GM23338 (cell line): ENCODE data around the gene DOCK3. TPM values are rescaled to one million over a fixed set of nuclear protein-coding genes. Genes with fewer than 3 reads are reported as not detected.

ENCODE experiments used
- ATAC-seq: fragments of 200-7000 bp; cut with Tn5 transposase; 3 replicates; pipeline ENCODE4 v1.9.1; 2020
- DNase-seq: peaks from one replicate; pipeline ENCODE4 v3.0.0-alpha.2; 2015; ENCODE audit warnings: low spot score
- H2AFZ ChIP-seq: fragments of 200-600 bp; sonication (generic); 2 replicates; pipeline ENCODE4 v1.8.0; 2016; ENCODE audit warnings: antibody characterized with exemption, mild to moderate bottlenecking, moderate library complexity
- H3F3A ChIP-seq: fragments of 200-600 bp; sonication (generic); replicated peaks from 2 replicates; pipeline ENCODE4 v1.8.0; 2017; ENCODE audit warnings: antibody characterized with exemption, mixed run types, low read depth
- H3K27ac ChIP-seq: fragments of 200-600 bp; sonication (generic); 2 replicates; pipeline ENCODE4 v1.6.1; 2016; ENCODE audit warnings: low read depth
- H3K27me3 ChIP-seq: fragments of 200-600 bp; sonication (generic); 2 replicates; pipeline ENCODE4 v1.8.0; 2016; ENCODE audit warnings: mild to moderate bottlenecking, mixed run types, moderate library complexity; ENCODE audit not compliant: insufficient read depth
- H3K36me3 ChIP-seq: fragments of 200-600 bp; sonication (generic); 2 replicates; pipeline ENCODE4 v1.8.0; 2016; ENCODE audit warnings: mild to moderate bottlenecking; ENCODE audit not compliant: insufficient read depth
- H3K4me1 ChIP-seq: fragments of 200-600 bp; sonication (generic); 2 replicates; pipeline ENCODE4 v1.8.0; 2016; ENCODE audit warnings: mild to moderate bottlenecking, moderate library complexity; ENCODE audit not compliant: insufficient read depth
- H3K4me2 ChIP-seq: fragments of 200-600 bp; sonication (generic); 2 replicates; pipeline ENCODE4 v1.7.1; 2017; ENCODE audit warnings: mixed run types
- H3K4me3 ChIP-seq: fragments of 200-600 bp; sonication (generic); 2 replicates; pipeline ENCODE4 v1.6.1; 2016; ENCODE audit warnings: mixed run types
- H3K79me2 ChIP-seq: fragments of 200-600 bp; sonication (generic); replicated peaks from 2 replicates; pipeline ENCODE4 v1.8.0; 2017; ENCODE audit warnings: mild to moderate bottlenecking; ENCODE audit not compliant: insufficient read depth
- H3K9me2 ChIP-seq: fragments of 200-600 bp; sonication (generic); 2 replicates; pipeline ENCODE4 v1.8.0; 2017; ENCODE audit not compliant: insufficient read depth
- H4K20me1 ChIP-seq: fragments of 200-600 bp; sonication (generic); replicated peaks from 2 replicates; pipeline ENCODE4 v1.8.0; 2017; ENCODE audit warnings: mild to moderate bottlenecking; ENCODE audit not compliant: insufficient read depth
- H3K27ac Mint-ChIP-seq: 2 replicates; pipeline ENCODE4 v1.8.0; 2020; ENCODE audit warnings: inconsistent platforms, mild to moderate bottlenecking, moderate library complexity, mixed read lengths
- H3K27me3 Mint-ChIP-seq: 3 replicates; pipeline ENCODE4 v1.8.0; 2022; ENCODE audit warnings: low read depth, mild to moderate bottlenecking, moderate library complexity, mixed read lengths, inconsistent platforms; ENCODE audit not compliant: insufficient read depth, poor library complexity
- H3K36me3 Mint-ChIP-seq: 3 replicates; pipeline ENCODE4 v1.8.0; 2021; ENCODE audit warnings: low read depth, mild to moderate bottlenecking, inconsistent platforms, moderate library complexity, mixed read lengths
- H3K4me1 Mint-ChIP-seq: 3 replicates; pipeline ENCODE4 v1.8.0; 2020; ENCODE audit warnings: mild to moderate bottlenecking, inconsistent platforms, mixed read lengths
- H3K4me3 Mint-ChIP-seq: 3 replicates; pipeline ENCODE4 v1.8.0; 2021; ENCODE audit warnings: moderate library complexity, mild to moderate bottlenecking, inconsistent platforms, mixed read lengths
- H3K9me3 Mint-ChIP-seq: 3 replicates; pipeline ENCODE4 v1.8.0; 2020; ENCODE audit warnings: moderate library complexity, mild to moderate bottlenecking, inconsistent platforms, mixed read lengths
- CREB1 ChIP-seq: fragments of 250-450 bp; sonication (Bioruptor Pico); IDR thresholded peaks from 2 replicates; pipeline ENCODE4 v1.5.0; 2020; ENCODE audit warnings: low read depth, mild to moderate bottlenecking, moderate library complexity
- EZH2phosphoT487 ChIP-seq: fragments of 200-600 bp; sonication (generic); IDR thresholded peaks from one replicate; pipeline ENCODE4 v1.8.1; 2018; ENCODE audit warnings: antibody characterized with exemption; ENCODE audit not compliant: unreplicated experiment
- JUNB ChIP-seq: IDR thresholded peaks from one replicate; pipeline ENCODE4 v1.6.1; 2016; ENCODE audit warnings: antibody characterized with exemption; ENCODE audit not compliant: unreplicated experiment
- NANOG ChIP-seq: IDR thresholded peaks from 2 replicates; pipeline ENCODE4 v1.6.1; 2016; ENCODE audit warnings: antibody characterized with exemption, borderline replicate concordance
- POLR2AphosphoS5 ChIP-seq: IDR thresholded peaks from 2 replicates; pipeline ENCODE4 v1.6.1; 2016; ENCODE audit warnings: antibody characterized with exemption, low read depth
- STAT1 ChIP-seq: IDR thresholded peaks from one replicate; pipeline ENCODE4 v1.6.1; 2016; ENCODE audit warnings: antibody characterized with exemption; ENCODE audit not compliant: unreplicated experiment
- ZNF114 ChIP-seq: fragments of 250-450 bp; sonication (Bioruptor Pico); IDR thresholded peaks from 2 replicates; pipeline ENCODE4 v1.5.0; 2020; ENCODE audit warnings: mild to moderate bottlenecking, moderate library complexity
- ZNF331 ChIP-seq: fragments of 250-450 bp; sonication (Bioruptor Pico); IDR thresholded peaks from 2 replicates; pipeline ENCODE4 v1.5.0; 2020; ENCODE audit warnings: low read depth, mild to moderate bottlenecking, moderate library complexity
- polyA plus RNA-seq: library from polyadenylated mRNA; unstranded; fragments of >200 nt; fragmentation: Nextera tagmentation; extraction: Ambion mirVana; gene quantifications from 2 replicates; pipeline ENCODE4 v1.2.1, GENCODE V29; 2016
- total RNA-seq: library from RNA; depleted of rRNA; stranded (reverse); fragments of >200 nt; shearing (Covaris generic); gene quantifications from 2 replicates; pipeline ENCODE4 v1.2.3, GENCODE V29; 2014
- TF ChIP-seq, protein P1 (sequence below): IDR thresholded peaks from 2 replicates; pipeline ENCODE4 v1.6.1; 2016; ENCODE audit warnings: antibody characterized with exemption
- TF ChIP-seq, protein P2 (sequence below), 2 experiments: fragments of 200-600 bp in 1 of 2; sonication (generic) in 1 of 2; conservative IDR thresholded peaks; 2 replicates each; pipeline versions ENCODE4 v1.5.1 to v1.6.1; 2016 to 2017; ENCODE audit warnings: antibody characterized with exemption in 2 of 2, low read depth in 2 of 2, mild to moderate bottlenecking in 2 of 2, moderate library complexity in 1 of 2

DOCK3 gene
- total and polyA plus RNA-seq, 2 experiments from 2014 or later = 2.4 to 5.6 TPM

DNA sequence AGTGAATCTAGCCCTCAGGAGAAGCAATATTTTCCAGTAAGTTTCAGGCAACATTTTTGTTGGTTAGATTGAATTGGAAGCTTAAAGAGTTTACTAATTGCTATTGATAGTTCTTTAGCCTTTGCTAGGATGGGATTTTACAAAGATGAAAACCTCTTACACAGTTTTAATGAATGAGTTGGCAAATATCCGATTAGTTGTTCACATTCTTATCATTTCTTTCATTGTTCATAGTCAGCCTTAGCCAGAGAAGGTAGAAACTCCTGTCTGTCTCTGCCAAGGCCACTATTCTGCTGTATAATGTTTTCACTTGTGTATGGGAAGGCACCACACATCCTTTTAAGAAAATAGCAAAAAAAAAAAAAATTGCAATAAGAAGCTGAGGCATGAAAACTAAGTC, 488.3 kb downstream of the DOCK3 start:
- no peak overlapping the region for H3K27ac Mint-ChIP-seq
- peaks cover 3% of the 10 kb centered on the region for H3K27me3 Mint-ChIP-seq
- no peaks in the 10 kb centered on the region for H3K9me2 ChIP-seq
- DNase-seq = no peak
- H3K4me1 Mint-ChIP-seq = no peaks in the 10 kb centered on the region
- H3F3A ChIP-seq = no peaks in the 10 kb centered on the region
- ATAC-seq = no peak
- H3K4me3 Mint-ChIP-seq = no peak overlapping the region
- H3K4me3 ChIP-seq = no peak overlapping the region
- no peaks in the 10 kb centered on the region for H3K79me2 ChIP-seq
- H3K36me3 Mint-ChIP-seq = no peaks in the 10 kb centered on the region
- no peaks in the 10 kb centered on the region for H3K4me1 ChIP-seq
- H3K9me3 Mint-ChIP-seq = 0 out of 3 replicates have a peak, but pooled peaks cover under 1% of the 10 kb centered on the region
- TF ChIP-seq, protein P1, sequence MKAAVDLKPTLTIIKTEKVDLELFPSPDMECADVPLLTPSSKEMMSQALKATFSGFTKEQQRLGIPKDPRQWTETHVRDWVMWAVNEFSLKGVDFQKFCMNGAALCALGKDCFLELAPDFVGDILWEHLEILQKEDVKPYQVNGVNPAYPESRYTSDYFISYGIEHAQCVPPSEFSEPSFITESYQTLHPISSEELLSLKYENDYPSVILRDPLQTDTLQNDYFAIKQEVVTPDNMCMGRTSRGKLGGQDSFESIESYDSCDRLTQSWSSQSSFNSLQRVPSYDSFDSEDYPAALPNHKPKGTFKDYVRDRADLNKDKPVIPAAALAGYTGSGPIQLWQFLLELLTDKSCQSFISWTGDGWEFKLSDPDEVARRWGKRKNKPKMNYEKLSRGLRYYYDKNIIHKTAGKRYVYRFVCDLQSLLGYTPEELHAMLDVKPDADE = no peak
- TF ChIP-seq NANOG (no peak), STAT1 (no peak), EZH2phosphoT487 (no peak), POLR2AphosphoS5 (no peak), CREB1 (CRISPR knock-in tag) (no peak), ZNF331 (no peak), ZNF114 (no peak)
- TF ChIP-seq, protein P2, sequence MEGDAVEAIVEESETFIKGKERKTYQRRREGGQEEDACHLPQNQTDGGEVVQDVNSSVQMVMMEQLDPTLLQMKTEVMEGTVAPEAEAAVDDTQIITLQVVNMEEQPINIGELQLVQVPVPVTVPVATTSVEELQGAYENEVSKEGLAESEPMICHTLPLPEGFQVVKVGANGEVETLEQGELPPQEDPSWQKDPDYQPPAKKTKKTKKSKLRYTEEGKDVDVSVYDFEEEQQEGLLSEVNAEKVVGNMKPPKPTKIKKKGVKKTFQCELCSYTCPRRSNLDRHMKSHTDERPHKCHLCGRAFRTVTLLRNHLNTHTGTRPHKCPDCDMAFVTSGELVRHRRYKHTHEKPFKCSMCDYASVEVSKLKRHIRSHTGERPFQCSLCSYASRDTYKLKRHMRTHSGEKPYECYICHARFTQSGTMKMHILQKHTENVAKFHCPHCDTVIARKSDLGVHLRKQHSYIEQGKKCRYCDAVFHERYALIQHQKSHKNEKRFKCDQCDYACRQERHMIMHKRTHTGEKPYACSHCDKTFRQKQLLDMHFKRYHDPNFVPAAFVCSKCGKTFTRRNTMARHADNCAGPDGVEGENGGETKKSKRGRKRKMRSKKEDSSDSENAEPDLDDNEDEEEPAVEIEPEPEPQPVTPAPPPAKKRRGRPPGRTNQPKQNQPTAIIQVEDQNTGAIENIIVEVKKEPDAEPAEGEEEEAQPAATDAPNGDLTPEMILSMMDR (conservative IDR thresholded peaks at IDR 0.05; ENCODE audit: low read depth in 2 of 2) = no peak
- no peaks in the 10 kb centered on the region for H3K36me3 ChIP-seq
- no peak overlapping the region for H2AFZ ChIP-seq
- H3K27me3 ChIP-seq = no peaks in the 10 kb centered on the region
- H4K20me1 ChIP-seq = no peaks in the 10 kb centered on the region
- H3K27ac ChIP-seq = no peak overlapping the region
- H3K4me2 ChIP-seq = no peak overlapping the region

DNA sequence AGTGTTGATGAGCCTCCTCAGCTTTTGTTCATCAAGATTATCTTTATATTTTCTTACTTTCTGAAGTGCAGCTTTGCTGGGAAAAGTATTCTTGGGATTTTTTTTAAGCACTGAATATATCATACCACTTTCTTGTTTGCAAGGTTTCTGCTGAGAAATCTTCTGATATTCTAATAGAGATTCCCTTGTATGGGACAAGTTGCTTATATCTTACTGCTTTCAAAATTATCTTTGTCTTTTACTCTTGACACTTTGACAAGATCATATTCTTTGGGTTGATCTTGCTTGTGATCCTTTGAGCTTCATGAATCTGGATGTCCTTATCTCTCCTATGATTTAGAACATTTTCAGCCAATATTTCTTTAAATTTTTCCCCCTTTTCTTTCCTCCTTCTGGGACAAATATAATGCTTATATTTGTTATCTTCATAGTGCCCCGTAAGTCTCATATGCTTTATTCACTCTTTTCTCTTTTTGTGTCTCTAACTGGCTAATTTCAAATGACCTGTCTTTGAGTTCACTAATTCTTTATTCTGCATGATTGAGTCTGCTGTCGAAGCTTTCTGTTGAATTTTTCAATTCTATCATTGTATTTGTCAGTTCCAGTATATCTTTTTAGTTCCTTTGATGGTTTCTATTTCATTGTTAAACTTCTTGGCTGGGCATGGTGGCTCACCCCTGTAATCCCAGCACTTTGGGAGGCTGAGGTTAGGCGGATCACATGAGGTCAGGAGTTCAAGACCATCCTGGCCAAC, 499.0 kb downstream of the DOCK3 start:
- no peaks in the 10 kb centered on the region for H3K4me1 ChIP-seq
- H3K9me2 ChIP-seq = no peaks in the 10 kb centered on the region
- H3K79me2 ChIP-seq = no peaks in the 10 kb centered on the region
- H3K27ac ChIP-seq = no peak overlapping the region
- DNase-seq (no peak), ATAC-seq (no peak)
- H3F3A ChIP-seq = no peaks in the 10 kb centered on the region
- H3K4me3 Mint-ChIP-seq = no peak overlapping the region
- peaks cover 40% of the 10 kb centered on the region for H3K9me3 Mint-ChIP-seq
- H3K27me3 ChIP-seq = no peaks in the 10 kb centered on the region
- TF ChIP-seq POLR2AphosphoS5 (no peak), EZH2phosphoT487 (no peak), JUNB (no peak), NANOG (no peak), CREB1 (CRISPR knock-in tag) (no peak)
- TF ChIP-seq, protein P2 (conservative IDR thresholded peaks at IDR 0.05; ENCODE audit: low read depth in 2 of 2) = no peak
- H3K27ac Mint-ChIP-seq = no peak overlapping the region
- peaks cover 49% of the 10 kb centered on the region for H3K36me3 Mint-ChIP-seq
- H3K36me3 ChIP-seq = peaks cover 22% of the 10 kb centered on the region
- no peak overlapping the region for H3K4me2 ChIP-seq
- no peaks in the 10 kb centered on the region for H3K4me1 Mint-ChIP-seq
- H3K4me3 ChIP-seq = no peak overlapping the region
- H4K20me1 ChIP-seq = no peaks in the 10 kb centered on the region
- H3K27me3 Mint-ChIP-seq = no peaks in the 10 kb centered on the region
- no peak overlapping the region for H2AFZ ChIP-seq
